ENCODE data around the gene RBMS1.

DNA sequence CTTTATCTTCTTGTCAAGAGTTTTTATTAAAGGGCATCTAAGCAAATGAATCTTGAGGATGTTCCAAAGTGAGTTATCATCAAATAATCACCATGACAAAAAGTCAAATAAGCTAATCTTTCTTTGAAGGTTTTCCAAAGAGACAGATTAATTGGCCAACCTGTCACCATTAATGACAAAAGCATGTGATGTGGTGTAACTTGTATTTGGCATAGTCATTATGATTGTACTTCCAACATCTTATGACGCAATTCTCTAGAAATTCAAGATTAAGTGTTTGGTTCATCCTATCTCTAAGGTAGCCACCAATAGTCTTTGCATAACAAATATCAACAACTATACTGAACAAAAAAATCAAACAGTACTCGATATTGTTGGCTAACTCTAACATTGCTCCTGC, 28.6 kb downstream of the RBMS1 start:
- no peak for TF ChIP-seq EZH2 (IDR thresholded peaks at IDR 0.05; ENCODE audit: low read length, unreplicated experiment)
- TF ChIP-seq, protein P1, sequence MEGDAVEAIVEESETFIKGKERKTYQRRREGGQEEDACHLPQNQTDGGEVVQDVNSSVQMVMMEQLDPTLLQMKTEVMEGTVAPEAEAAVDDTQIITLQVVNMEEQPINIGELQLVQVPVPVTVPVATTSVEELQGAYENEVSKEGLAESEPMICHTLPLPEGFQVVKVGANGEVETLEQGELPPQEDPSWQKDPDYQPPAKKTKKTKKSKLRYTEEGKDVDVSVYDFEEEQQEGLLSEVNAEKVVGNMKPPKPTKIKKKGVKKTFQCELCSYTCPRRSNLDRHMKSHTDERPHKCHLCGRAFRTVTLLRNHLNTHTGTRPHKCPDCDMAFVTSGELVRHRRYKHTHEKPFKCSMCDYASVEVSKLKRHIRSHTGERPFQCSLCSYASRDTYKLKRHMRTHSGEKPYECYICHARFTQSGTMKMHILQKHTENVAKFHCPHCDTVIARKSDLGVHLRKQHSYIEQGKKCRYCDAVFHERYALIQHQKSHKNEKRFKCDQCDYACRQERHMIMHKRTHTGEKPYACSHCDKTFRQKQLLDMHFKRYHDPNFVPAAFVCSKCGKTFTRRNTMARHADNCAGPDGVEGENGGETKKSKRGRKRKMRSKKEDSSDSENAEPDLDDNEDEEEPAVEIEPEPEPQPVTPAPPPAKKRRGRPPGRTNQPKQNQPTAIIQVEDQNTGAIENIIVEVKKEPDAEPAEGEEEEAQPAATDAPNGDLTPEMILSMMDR (conservative IDR thresholded peaks at IDR 0.05; ENCODE audit: low read depth, low read length): no peak
